Cardiac septum (tissue), 1 donor: ENCODE measurements around the gene SLC23A3. TPM values are rescaled to one million over a fixed set of nuclear protein-coding genes. Genes with fewer than 3 reads are reported as not detected.
A peak's percentile ranks its signal among the peaks of the same experiment; 100 is the strongest.
"Not testable (repeated sequence)": the region's sequence is repeated elsewhere in the genome, so short reads cannot be mapped to it uniquely, and the experiment has no call there.

Experiments
- DNase-seq: peaks from one replicate; pipeline ENCODE4 v3.0.0-alpha.2; 2020; ENCODE audit warnings: low spot score
- intact Hi-C: fragments of 100-400 bp; cut with DNase I; formaldehyde crosslinking; loops from one replicate; pipeline ENCODE4 v1.14.0; 2022
- total RNA-seq: library from RNA; stranded (reverse); fragmentation: NEBNext Ultra II Directional; extraction: Animal tissue kit (Norgen Biotek cat#: 25700); gene quantifications from one replicate; pipeline ENCODE4 v1.2.1, GENCODE V29; 2021
- donor health status: DM: no; HTN: no; CAD: no.

The SLC23A3 gene
- total RNA-seq, 1 donor from 2014 or later: 0.48 TPM

- DNase-seq: peak; percentile 98
- intact Hi-C loops: loop anchor here (1.0 to 2.0 kb wide), 3 partner anchors 30 to 46 kb away; partner anchors contain the start of genes CNPPD1, GLB1L, NHEJ1 and STK16
Measured at GRCh38 chr2:219206328-219207133, 36.7 kb upstream of the SLC23A3 start, which contains the start of gene ZFAND2B. Gene ZFAND2B, plus strand, starts transcription at chr2:219206782. Its CDS starts 206 bp downstream, at chr2:219206988.

GRCh38 chr2:219205981-219206327 is 36.1 kb upstream of the SLC23A3 start:
- DNase-seq: no peak
- intact Hi-C loops: loop anchor here (1.0 to 2.0 kb wide), 3 partner anchors 29 to 46 kb away; partner anchors contain the start of genes CNPPD1, GLB1L, NHEJ1 and STK16

GRCh38 chr2:219205165-219205538 is 35.3 kb upstream of the SLC23A3 start:
- no peak for DNase-seq
- intact Hi-C loops: no loop called here

- intact Hi-C loops: no loop called here
- DNase-seq: no peak
Measured at GRCh38 chr2:219204425-219205164, 34.8 kb upstream of the SLC23A3 start.

GRCh38 chr2:219201331-219201730 is 31.5 kb upstream of the SLC23A3 start:
- DNase-seq, intact Hi-C loops: not testable (repeated sequence)

- intact Hi-C loops, DNase-seq: not testable (repeated sequence)
Measured at GRCh38 chr2:219200502-219201326, 30.9 kb upstream of the SLC23A3 start.

- DNase-seq: no peak
- intact Hi-C loops: no loop called here
Measured at GRCh38 chr2:219199470-219200211, 29.8 kb upstream of the SLC23A3 start.

GRCh38 chr2:219198974-219199373 is 29.1 kb upstream of the SLC23A3 start:
- intact Hi-C loops: no loop called here
- DNase-seq: no peak

- intact Hi-C loops: no loop called here
- DNase-seq: no peak
Measured at GRCh38 chr2:219197388-219197787, 27.6 kb upstream of the SLC23A3 start.

GRCh38 chr2:219186754-219187456 is 17.1 kb upstream of the SLC23A3 start:
- intact Hi-C loops: no loop called here
- DNase-seq: no peak

GRCh38 chr2:219184121-219184520 is 14.3 kb upstream of the SLC23A3 start:
- intact Hi-C loops: no loop called here
- no peak for DNase-seq

GRCh38 chr2:219183151-219183772 is 13.4 kb upstream of the SLC23A3 start:
- no peak for DNase-seq
- intact Hi-C loops: no loop called here

GRCh38 chr2:219182331-219183150 is 12.7 kb upstream of the SLC23A3 start:
- intact Hi-C loops: no loop called here
- DNase-seq: no peak

GRCh38 chr2:219181531-219181930 is 11.7 kb upstream of the SLC23A3 start:
- no peak for DNase-seq
- intact Hi-C loops: no loop called here

- no peak for DNase-seq
- intact Hi-C loops: no loop called here
Measured at GRCh38 chr2:219180961-219181360, 11.1 kb upstream of the SLC23A3 start.

GRCh38 chr2:219179601-219180465 is 10.0 kb upstream of the SLC23A3 start:
- intact Hi-C loops: loop anchor here (2.0 to 5.0 kb wide), 2 partner anchors 39 to 207 kb away; partner anchors contain the start of genes ABCB6 and DNPEP
- no peak for DNase-seq
